Endothelial cell of umbilical vein (primary cell): ENCODE results near the gene MRPS27.

Source experiments
- EZH2 ChIP-seq: IDR thresholded peaks from 2 replicates; pipeline ENCODE4 v1.6.1; 2012; ENCODE audit warnings: borderline replicate concordance, low read depth, mild to moderate bottlenecking, moderate library complexity, low read length, inconsistent platforms; ENCODE audit not compliant: severe bottlenecking
- FOS ChIP-seq: IDR thresholded peaks from 2 replicates; pipeline ENCODE4 v1.6.1; 2011; ENCODE audit warnings: mild to moderate bottlenecking, low read length, moderate library complexity, borderline replicate concordance; ENCODE audit not compliant: insufficient read depth
- GATA2 ChIP-seq: IDR thresholded peaks from 2 replicates; pipeline ENCODE4 v1.7.0; 2011; ENCODE audit warnings: low read depth, mild to moderate bottlenecking, moderate library complexity, mixed read lengths, low read length; ENCODE audit not compliant: insufficient read length, insufficient read depth
- JUN ChIP-seq: IDR thresholded peaks from 2 replicates; pipeline ENCODE4 v1.6.1; 2011; ENCODE audit warnings: borderline replicate concordance, low read depth; ENCODE audit not compliant: insufficient read length, insufficient read depth
- MYC ChIP-seq: IDR thresholded peaks from one replicate; pipeline ENCODE4 v1.6.1; 2011; ENCODE audit warnings: mild to moderate bottlenecking, low read depth, low read length
- POLR2A ChIP-seq: IDR thresholded peaks from 2 replicates; pipeline ENCODE4 v1.6.1; 2012; ENCODE audit warnings: low read depth, mild to moderate bottlenecking, control low read depth, low read length
- POLR2AphosphoS5 ChIP-seq: IDR thresholded peaks from 2 replicates; pipeline ENCODE4 v1.6.1; 2012; ENCODE audit warnings: low read depth, mild to moderate bottlenecking, control low read depth, low read length, moderate library complexity; ENCODE audit not compliant: insufficient read depth
- TF ChIP-seq, protein P1 (sequence below), 2 donors: IDR thresholded peaks; 1 replicate in 1 of 2; 2 replicates in 1 of 2; pipeline ENCODE4 v1.5.1; 2011; ENCODE audit warnings: low read length in 2 of 2, mild to moderate bottlenecking in 2 of 2, moderate library complexity in 2 of 2, control low read depth in 1 of 2, inconsistent platforms in 1 of 2, low read depth in 1 of 2; ENCODE audit not compliant: insufficient read depth in 1 of 2; ENCODE audit errors: extremely low read depth in 1 of 2
- TF ChIP-seq, protein P2 (sequence below): IDR thresholded peaks from 2 replicates; pipeline ENCODE4 v1.6.1; 2011; ENCODE audit not compliant: insufficient read depth, insufficient read length

DNA sequence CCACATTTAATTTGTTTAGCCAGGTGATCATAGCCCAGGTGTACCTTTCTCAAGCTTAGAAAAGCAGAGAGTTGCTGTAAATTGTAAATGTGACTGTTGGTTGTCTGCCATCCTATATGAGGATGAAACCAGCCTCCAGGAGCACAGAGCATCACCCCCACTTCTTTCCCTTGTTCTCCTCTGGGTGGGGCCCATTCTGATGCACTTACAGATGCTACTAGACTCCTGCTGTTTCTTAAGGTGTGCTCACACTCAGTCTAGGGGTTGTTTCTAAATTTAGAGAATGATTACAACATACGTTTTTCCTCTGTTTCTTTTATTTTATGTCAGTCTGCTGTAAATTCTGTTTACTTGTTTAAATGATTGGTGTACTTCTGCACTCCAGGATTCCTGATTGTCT is 10.7 kb upstream of the MRPS27 start:
- TF ChIP-seq, protein P1, sequence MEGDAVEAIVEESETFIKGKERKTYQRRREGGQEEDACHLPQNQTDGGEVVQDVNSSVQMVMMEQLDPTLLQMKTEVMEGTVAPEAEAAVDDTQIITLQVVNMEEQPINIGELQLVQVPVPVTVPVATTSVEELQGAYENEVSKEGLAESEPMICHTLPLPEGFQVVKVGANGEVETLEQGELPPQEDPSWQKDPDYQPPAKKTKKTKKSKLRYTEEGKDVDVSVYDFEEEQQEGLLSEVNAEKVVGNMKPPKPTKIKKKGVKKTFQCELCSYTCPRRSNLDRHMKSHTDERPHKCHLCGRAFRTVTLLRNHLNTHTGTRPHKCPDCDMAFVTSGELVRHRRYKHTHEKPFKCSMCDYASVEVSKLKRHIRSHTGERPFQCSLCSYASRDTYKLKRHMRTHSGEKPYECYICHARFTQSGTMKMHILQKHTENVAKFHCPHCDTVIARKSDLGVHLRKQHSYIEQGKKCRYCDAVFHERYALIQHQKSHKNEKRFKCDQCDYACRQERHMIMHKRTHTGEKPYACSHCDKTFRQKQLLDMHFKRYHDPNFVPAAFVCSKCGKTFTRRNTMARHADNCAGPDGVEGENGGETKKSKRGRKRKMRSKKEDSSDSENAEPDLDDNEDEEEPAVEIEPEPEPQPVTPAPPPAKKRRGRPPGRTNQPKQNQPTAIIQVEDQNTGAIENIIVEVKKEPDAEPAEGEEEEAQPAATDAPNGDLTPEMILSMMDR (IDR thresholded peaks at IDR 0.05; ENCODE audit: extremely low read depth in 1 of 2, insufficient read depth in 1 of 2, low read depth in 1 of 2, low read length in 2 of 2) = no peak
- TF ChIP-seq GATA2 (no peak), POLR2A (no peak), MYC (no peak), FOS (no peak), EZH2 (no peak), POLR2AphosphoS5 (no peak), JUN (no peak)
- TF ChIP-seq, protein P2, sequence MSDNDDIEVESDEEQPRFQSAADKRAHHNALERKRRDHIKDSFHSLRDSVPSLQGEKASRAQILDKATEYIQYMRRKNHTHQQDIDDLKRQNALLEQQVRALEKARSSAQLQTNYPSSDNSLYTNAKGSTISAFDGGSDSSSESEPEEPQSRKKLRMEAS = no peak
